IMR-90 (cell line): ENCODE data around the gene KMT2E. TPM values are rescaled to one million over a fixed set of nuclear protein-coding genes. Genes with fewer than 3 reads are reported as not detected.

Experiments
- ATAC-seq: fragments of 200-7000 bp; cut with Tn5 transposase; 2 replicates; pipeline ENCODE4 v1.9.1; 2020; ENCODE audit warnings: low read depth, mild to moderate bottlenecking, moderate library complexity
- BruUV-seq: library from RNA; stranded (reverse); fragments of 400-500 nt; replicated peaks from 2 replicates; lab custom pipeline; 2021; lab: Mats Ljungman, UMichigan
- CTCF ChIA-PET: fragments of 300-600 bp; formaldehyde crosslinking; extraction: SDS; loops from one replicate; lab custom pipeline; 2021; ENCODE audit warnings: antibody characterized with exemption; lab: Yijun Ruan, JAX
- POLR2A ChIA-PET: fragments of 300-600 bp; sonication (Branson Sonifier 250); formaldehyde crosslinking; loops from one replicate; lab custom pipeline; 2022; ENCODE audit warnings: antibody characterized with exemption; ENCODE audit not compliant: unreplicated experiment; lab: Charles Lee
- DNase-seq: peaks from one replicate; pipeline ENCODE4 v3.0.0; 2013
- H2AFZ ChIP-seq: replicated peaks from 2 replicates; pipeline ENCODE3; 2013; ENCODE audit warnings: low read length, mild to moderate bottlenecking; ENCODE audit not compliant: poor library complexity
- H2AK5ac ChIP-seq: 2 replicates; pipeline ENCODE4 v1.6.1; 2013; ENCODE audit warnings: low read depth, low read length, inconsistent platforms
- H2AK9ac ChIP-seq: replicated peaks from 2 replicates; pipeline ENCODE3; 2013; ENCODE audit warnings: mild to moderate bottlenecking, low read depth, low read length, moderate library complexity; ENCODE audit not compliant: poor library complexity
- H2BK120ac ChIP-seq: 2 replicates; pipeline ENCODE4 v1.6.1; 2013; ENCODE audit warnings: low read depth, low read length, inconsistent platforms
- H2BK15ac ChIP-seq: 3 replicates; pipeline ENCODE4 v1.6.1; 2013; ENCODE audit warnings: low read depth, low read length, inconsistent platforms
- H2BK20ac ChIP-seq: 2 replicates; pipeline ENCODE4 v1.6.1; 2013; ENCODE audit warnings: low read depth, mild to moderate bottlenecking, inconsistent platforms, low read length, moderate library complexity
- H2BK5ac ChIP-seq: 2 replicates; pipeline ENCODE4 v1.6.1; 2013; ENCODE audit warnings: mild to moderate bottlenecking, low read depth, low read length, inconsistent platforms; ENCODE audit not compliant: poor library complexity, severe bottlenecking
- H3K14ac ChIP-seq: replicated peaks from 2 replicates; pipeline ENCODE4 v1.6.1; 2013; ENCODE audit warnings: low read depth, low read length, inconsistent platforms
- H3K18ac ChIP-seq: 2 replicates; pipeline ENCODE4 v1.6.1; 2013; ENCODE audit warnings: low read depth, low read length, control low read depth
- H3K23ac ChIP-seq: 2 replicates; pipeline ENCODE4 v1.6.1; 2013; ENCODE audit warnings: low read depth, low read length, inconsistent platforms
- H3K27ac ChIP-seq: 2 replicates; pipeline ENCODE4 v1.5.1; 2013; ENCODE audit warnings: mild to moderate bottlenecking, control low read depth, low read length; ENCODE audit not compliant: insufficient read depth
- H3K27me3 ChIP-seq: 2 replicates; pipeline ENCODE4 v1.6.1; 2013; ENCODE audit warnings: low read length; ENCODE audit not compliant: control insufficient read depth, insufficient read depth
- H3K36me3 ChIP-seq: 2 replicates; pipeline ENCODE4 v1.6.1; 2013; ENCODE audit warnings: low read length, mixed read lengths; ENCODE audit not compliant: control insufficient read depth, insufficient read depth
- H3K4ac ChIP-seq: 2 replicates; pipeline ENCODE4 v1.6.1; 2013; ENCODE audit warnings: low read depth, low read length, inconsistent platforms
- H3K4me1 ChIP-seq: 2 replicates; pipeline ENCODE4 v1.6.1; 2013; ENCODE audit warnings: low read length, mixed read lengths; ENCODE audit not compliant: control insufficient read depth, insufficient read depth
- H3K4me2 ChIP-seq: 2 replicates; pipeline ENCODE4 v1.6.1; 2013; ENCODE audit warnings: low read depth, mild to moderate bottlenecking, control low read depth, low read length, moderate library complexity
- H3K4me3 ChIP-seq: 2 replicates; pipeline ENCODE4 v1.5.1; 2013; ENCODE audit warnings: low read depth, mild to moderate bottlenecking, control low read depth, low read length, moderate library complexity; ENCODE audit not compliant: insufficient read depth
- H3K56ac ChIP-seq: 2 replicates; pipeline ENCODE4 v1.6.1; 2013; ENCODE audit warnings: low read length, inconsistent platforms; ENCODE audit not compliant: insufficient read depth; ENCODE audit errors: extremely low read depth
- H3K79me1 ChIP-seq, 2 experiments: 2 replicates each; pipeline ENCODE4 v1.6.1; 2013; ENCODE audit warnings: low read length in 2 of 2, inconsistent platforms in 1 of 2, low read depth in 1 of 2
- H3K9ac ChIP-seq: 2 replicates; pipeline ENCODE4 v1.6.1; 2013; ENCODE audit warnings: low read depth, low read length, control low read depth
- H3K9me1 ChIP-seq: 2 replicates; pipeline ENCODE4 v1.6.1; 2013; ENCODE audit warnings: low read length, inconsistent platforms; ENCODE audit not compliant: insufficient read depth
- H3K9me3 ChIP-seq: 2 replicates; pipeline ENCODE4 v1.6.1; 2013; ENCODE audit warnings: low read length; ENCODE audit not compliant: control insufficient read depth, insufficient read depth
- H4K20me1 ChIP-seq: 2 replicates; pipeline ENCODE4 v1.6.1; 2013; ENCODE audit warnings: low read length, inconsistent platforms; ENCODE audit not compliant: insufficient read depth
- H4K5ac ChIP-seq: 2 replicates; pipeline ENCODE4 v1.6.1; 2013; ENCODE audit warnings: mild to moderate bottlenecking, low read depth, low read length, control low read depth
- H4K8ac ChIP-seq, 2 experiments: 2 replicates each; pipeline ENCODE4 v1.6.1; 2013; ENCODE audit warnings: low read depth in 2 of 2, low read length in 2 of 2, control low read depth in 1 of 2, inconsistent platforms in 1 of 2
- H4K91ac ChIP-seq: 2 replicates; pipeline ENCODE4 v1.6.1; 2013; ENCODE audit warnings: low read depth, low read length, inconsistent platforms; ENCODE audit not compliant: insufficient read depth
- MAFK ChIP-seq: IDR thresholded peaks from 2 replicates; pipeline ENCODE4 v1.6.1; 2012; ENCODE audit warnings: low read depth, low read length, improper control_type of control experiment
- RCOR1 ChIP-seq: IDR thresholded peaks from 2 replicates; pipeline ENCODE4 v1.6.1; 2012; ENCODE audit warnings: mild to moderate bottlenecking, low read length, improper control_type of control experiment; ENCODE audit not compliant: insufficient replicate concordance
- WGBS, 2 experiments: methylation state at CpG; one replicate each; pipeline versions ENCODE4 v1.1.5 to v1.1.7; 2013; ENCODE audit warnings: missing lambda C conversion rate in 2 of 2; ENCODE audit not compliant: insufficient read length in 1 of 2; ENCODE audit errors: extremely low coverage in 2 of 2; 5-methylcytosine and 5-hydroxymethylcytosine counted together
- dilution Hi-C: fragments of 300-500 bp; cut with HindIII; formaldehyde crosslinking; loops from one replicate; pipeline ENCODE4 v1.14.3; 2018; ENCODE audit warnings: low sequenced_read_pairs; ENCODE audit not compliant: unreplicated experiment
- in situ Hi-C: fragments of 300-500 bp; cut with MboI; formaldehyde crosslinking; loops from 3 replicates; pipeline ENCODE4 v1.14.3; 2019; ENCODE audit warnings: low sequenced_read_pairs, inconsistent platforms, mixed read lengths
- intact Hi-C: fragments of 100-400 bp; cut with micrococcal nuclease; formaldehyde crosslinking; loops from 2 replicates; pipeline ENCODE4 v1.10.0; 2022
- polyA plus RNA-seq, 3 experiments: library from polyadenylated mRNA; depleted of rRNA; stranded (reverse); fragments of >200 nt; gene quantifications; 2 replicates each; pipeline ENCODE4 v1.2.3, GENCODE V29; 2012; ENCODE audit warnings: low replicate concordance in 1 of 3
- total RNA-seq: library from RNA; depleted of rRNA; stranded (reverse); fragments of >200 nt; gene quantifications from 2 replicates; pipeline ENCODE4 v1.2.3, GENCODE V29; 2012

The KMT2E gene
- total and polyA plus RNA-seq, 2 of the 4 experiments (the other 2 are of a cell fraction), result 16.8 to 79.2 TPM

DNA sequence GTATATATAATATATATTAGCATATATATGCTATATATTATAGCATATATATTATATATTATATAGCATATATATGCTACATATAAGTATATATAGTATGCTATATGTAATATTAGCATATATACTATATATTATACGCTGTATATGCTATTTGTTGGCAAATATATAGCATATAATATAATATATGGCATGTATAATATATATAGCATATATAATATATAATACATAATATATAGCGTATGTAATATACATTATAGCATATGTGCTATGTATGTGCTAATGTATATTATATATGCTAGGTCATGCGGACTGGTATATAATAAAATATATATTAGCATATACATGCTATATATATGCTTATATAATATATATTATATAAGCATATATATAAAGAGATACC lies 72.8 kb downstream of the KMT2E start:
- Histone ChIP-seq H2AK5ac (no peak overlapping the region), H3K4ac (no peak overlapping the region), H3K4me1 (no peaks in the 10 kb centered on the region), H3K4me2 (no peak overlapping the region), H3K9me1 (0 out of 2 replicates have a peak, but pooled peaks cover 2% of the 10 kb centered on the region), H3K18ac (no peak overlapping the region), H4K91ac (no peak overlapping the region), H3K4me3 (no peak overlapping the region), H3K14ac (no peak overlapping the region), H2BK120ac (no peak overlapping the region), H2BK15ac (no peak overlapping the region), H3K27ac (no peak overlapping the region), H3K79me1 (peaks cover 9 to 57% of the 10 kb centered on the region in 2 experiments), H4K8ac (no peak overlapping the region), H3K36me3 (peaks cover 26% of the 10 kb centered on the region), H3K23ac (no peak overlapping the region), H2BK20ac (no peak overlapping the region), H2AK9ac (no peak overlapping the region), H2BK5ac (no peak overlapping the region), H2AFZ (no peak overlapping the region), H3K56ac (no peak overlapping the region), H4K5ac (no peak overlapping the region), H3K27me3 (no peaks in the 10 kb centered on the region), H3K9me3 (no peaks in the 10 kb centered on the region), H3K9ac (no peak overlapping the region), H4K20me1 (peaks cover 10% of the 10 kb centered on the region; the same call in 1 of the 2 replicates)
- no TSS peak for BruUV-seq
- dilution Hi-C loops (no loop called here), intact Hi-C loops (loop anchor here (5.0 kb wide), 1 partner anchor 40 kb away; no protein-coding TSS in a partner anchor), in situ Hi-C loops (no loop called here)
- WGBS, 2 experiments, result no CpG with 5 or more reads among the region's 3 CpGs
- ATAC-seq (no peak), DNase-seq (no peak)
- ChIA-PET POLR2A (no interaction called here), CTCF (interaction anchor here (0.6 kb wide), 1 partner anchor 1072 kb away, joined by 4 read pairs; no protein-coding TSS in a partner anchor)
- no peak for TF ChIP-seq RCOR1
- no peak for TF ChIP-seq MAFK
